BE2C (cell line): ENCODE results near the gene MRPL55.

Experiments
- DNase-seq: peaks from one replicate; pipeline ENCODE4 v3.0.0-alpha.2; 2020
- H3K27me3 ChIP-seq: fragments of 250-450 bp; sonication (Bioruptor Pico); 2 replicates; pipeline ENCODE4 v1.5.1; 2020; ENCODE audit warnings: mild to moderate bottlenecking
- H3K36me3 ChIP-seq: fragments of 250-450 bp; sonication (Bioruptor Pico); 2 replicates; pipeline ENCODE4 v1.5.1; 2020; ENCODE audit warnings: mild to moderate bottlenecking
- H3K4me1 ChIP-seq: fragments of 250-450 bp; sonication (Bioruptor Pico); 2 replicates; pipeline ENCODE4 v1.5.1; 2020
- H3K4me3 ChIP-seq: 2 replicates; pipeline ENCODE4 v1.5.1; 2011; ENCODE audit warnings: low read depth, low read length
- H3K9me3 ChIP-seq: fragments of 250-450 bp; sonication (Bioruptor Pico); 2 replicates; pipeline ENCODE4 v1.5.1; 2020
- TF ChIP-seq, protein P1 (sequence below): IDR thresholded peaks from 2 replicates; pipeline ENCODE4 v1.5.1; 2012; ENCODE audit warnings: mild to moderate bottlenecking, low read depth, low read length

MRPL55 gene

DNA sequence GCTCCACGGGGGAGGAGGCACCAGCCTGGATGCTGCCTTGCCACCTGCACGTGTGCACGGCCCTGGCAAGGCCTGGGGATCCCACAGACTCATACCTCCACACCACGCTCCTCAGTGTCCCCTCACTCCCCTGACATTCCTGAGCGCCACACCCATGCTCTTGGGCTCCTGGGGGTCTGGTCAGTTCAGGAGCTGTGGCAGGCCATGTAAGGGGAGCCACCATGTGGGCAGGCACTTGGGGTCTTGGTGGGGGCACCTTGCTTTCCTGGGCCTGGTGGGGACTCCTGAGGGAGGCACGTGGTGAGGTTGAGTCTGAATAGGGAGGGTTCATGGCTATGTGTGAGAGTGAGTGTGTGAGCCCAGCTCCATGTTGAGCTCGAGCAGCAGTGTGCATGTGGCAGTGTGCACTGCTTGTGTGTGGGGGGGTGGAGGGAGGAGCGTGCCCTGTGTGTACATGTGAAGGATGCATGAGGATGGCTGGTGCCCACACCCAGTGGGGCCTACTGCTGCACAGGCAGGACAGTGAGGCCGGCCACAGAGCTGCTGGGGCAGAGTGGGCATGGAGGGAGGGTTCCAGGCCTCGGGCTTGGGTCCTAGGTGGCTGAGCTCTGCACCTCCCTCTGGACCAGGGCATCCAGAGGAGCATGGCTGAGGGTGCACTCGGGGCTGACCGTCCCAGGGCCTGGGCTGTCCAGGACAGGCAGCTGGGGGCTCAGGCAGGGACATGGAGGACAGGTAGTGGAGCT, 42.3 kb upstream of the MRPL55 start:
- Histone ChIP-seq H3K36me3 (peaks cover 3% of the 10 kb centered on the region), H3K4me3 (no peak overlapping the region), H3K9me3 (no peaks in the 10 kb centered on the region), H3K27me3 (no peaks in the 10 kb centered on the region), H3K4me1 (peaks cover 21% of the 10 kb centered on the region)
- TF ChIP-seq, protein P1, sequence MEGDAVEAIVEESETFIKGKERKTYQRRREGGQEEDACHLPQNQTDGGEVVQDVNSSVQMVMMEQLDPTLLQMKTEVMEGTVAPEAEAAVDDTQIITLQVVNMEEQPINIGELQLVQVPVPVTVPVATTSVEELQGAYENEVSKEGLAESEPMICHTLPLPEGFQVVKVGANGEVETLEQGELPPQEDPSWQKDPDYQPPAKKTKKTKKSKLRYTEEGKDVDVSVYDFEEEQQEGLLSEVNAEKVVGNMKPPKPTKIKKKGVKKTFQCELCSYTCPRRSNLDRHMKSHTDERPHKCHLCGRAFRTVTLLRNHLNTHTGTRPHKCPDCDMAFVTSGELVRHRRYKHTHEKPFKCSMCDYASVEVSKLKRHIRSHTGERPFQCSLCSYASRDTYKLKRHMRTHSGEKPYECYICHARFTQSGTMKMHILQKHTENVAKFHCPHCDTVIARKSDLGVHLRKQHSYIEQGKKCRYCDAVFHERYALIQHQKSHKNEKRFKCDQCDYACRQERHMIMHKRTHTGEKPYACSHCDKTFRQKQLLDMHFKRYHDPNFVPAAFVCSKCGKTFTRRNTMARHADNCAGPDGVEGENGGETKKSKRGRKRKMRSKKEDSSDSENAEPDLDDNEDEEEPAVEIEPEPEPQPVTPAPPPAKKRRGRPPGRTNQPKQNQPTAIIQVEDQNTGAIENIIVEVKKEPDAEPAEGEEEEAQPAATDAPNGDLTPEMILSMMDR = no peak
- peak; percentile 12 for DNase-seq

DNA sequence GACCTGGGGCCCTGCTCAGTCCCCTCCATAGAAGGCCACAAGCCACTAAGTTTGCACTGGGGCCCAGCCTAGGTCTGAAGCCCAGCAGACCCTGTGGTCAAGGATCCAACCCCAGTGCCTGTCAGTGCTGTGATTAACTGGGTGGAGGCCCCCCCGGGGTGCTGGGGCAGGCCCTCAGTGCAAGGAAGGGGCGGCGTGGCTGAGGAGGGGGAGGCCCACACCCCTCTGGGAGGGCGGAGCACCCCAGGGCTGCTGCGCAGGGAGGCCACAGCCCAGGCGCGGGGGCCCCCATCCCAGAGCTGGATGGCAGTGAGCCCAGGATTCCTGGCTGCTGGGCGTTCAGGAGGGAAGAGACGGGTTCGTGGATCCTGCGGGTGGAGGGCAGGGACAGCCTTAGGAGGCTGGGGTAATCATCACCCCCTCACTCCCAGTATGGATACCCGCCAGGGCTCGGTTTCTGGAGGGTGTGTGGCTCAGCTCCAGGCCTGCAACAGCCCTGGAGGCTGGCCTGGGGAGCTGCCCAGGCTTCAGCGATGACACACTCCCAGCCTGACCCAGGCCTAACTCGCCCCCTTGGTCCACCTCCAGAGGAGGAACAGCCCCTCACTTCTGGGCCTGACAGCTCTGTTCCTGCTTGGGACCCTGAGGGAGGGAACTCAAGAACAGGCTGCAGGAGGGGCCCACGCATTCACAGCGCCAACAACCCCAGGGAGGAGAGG, 41.5 kb upstream of the MRPL55 start:
- Histone ChIP-seq H3K4me3 (no peak overlapping the region), H3K4me1 (peaks cover 21% of the 10 kb centered on the region), H3K36me3 (peaks cover 3% of the 10 kb centered on the region), H3K27me3 (no peaks in the 10 kb centered on the region), H3K9me3 (no peaks in the 10 kb centered on the region)
- peak; percentile 36 for DNase-seq
- TF ChIP-seq, protein P1 = no peak

DNA sequence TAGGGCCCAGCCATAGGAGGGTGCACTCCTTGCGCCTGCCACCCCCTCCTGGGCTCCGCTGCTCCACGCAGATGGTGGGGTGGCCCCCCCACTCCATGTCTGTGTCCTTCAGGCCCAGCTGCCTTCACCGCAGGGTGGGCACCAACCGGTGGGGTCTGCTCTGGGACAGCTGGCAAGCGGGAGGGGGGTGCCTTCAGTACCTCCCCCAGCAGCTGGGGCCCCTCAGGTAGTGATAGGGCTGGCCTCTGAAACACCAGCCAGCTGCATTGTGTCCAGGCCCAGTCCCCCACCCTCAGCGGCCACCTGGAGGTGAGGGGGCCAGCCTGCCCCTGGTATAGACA, 41.0 kb upstream of the MRPL55 start:
- H3K9me3 ChIP-seq = no peaks in the 10 kb centered on the region
- H3K27me3 ChIP-seq = no peaks in the 10 kb centered on the region
- H3K4me3 ChIP-seq = no peak overlapping the region
- peaks cover 21% of the 10 kb centered on the region for H3K4me1 ChIP-seq
- DNase-seq = peak; percentile 14
- H3K36me3 ChIP-seq = peaks cover 3% of the 10 kb centered on the region
- TF ChIP-seq, protein P1 = no peak

DNA sequence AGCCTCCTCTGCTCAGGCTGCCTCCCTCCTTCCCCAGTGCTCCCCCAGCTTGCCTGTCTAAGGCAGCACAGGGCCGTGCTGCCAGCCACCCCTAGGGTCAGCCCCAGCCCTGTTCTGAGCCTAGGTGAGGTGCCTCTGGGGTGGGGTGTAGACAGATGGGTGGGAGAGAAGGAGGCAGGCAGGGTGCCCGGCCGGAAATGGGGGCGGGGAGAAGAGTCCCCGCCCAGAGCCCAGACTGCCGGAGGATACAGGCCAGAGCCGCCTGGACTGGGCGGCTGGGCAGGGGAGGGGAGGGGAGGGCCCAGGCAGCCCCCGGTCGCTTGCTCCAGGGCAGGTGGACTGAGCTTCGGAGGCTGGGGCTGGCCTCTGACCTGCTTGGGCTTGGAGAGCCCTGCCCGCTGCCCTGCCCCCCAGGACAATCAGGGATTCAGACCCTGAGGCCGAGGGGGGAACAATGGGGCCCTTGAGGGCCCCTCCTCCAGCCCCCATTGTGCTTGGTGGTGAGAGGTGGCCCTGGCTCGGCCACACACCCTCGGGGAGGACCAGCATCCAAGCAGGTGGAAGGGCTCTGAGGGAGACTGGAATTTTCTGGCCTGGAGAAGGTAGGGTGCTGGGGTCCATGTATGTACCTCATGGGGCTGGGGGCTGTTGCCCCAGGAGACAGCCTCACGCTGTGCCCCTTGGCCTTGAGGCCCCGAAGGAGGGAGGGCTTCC, 40.5 kb upstream of the MRPL55 start, which contains the start of gene GJC2:
GJC2 (plus strand) TSS at position 525 of the 714 bp plus-strand sequence. CDS start 7,829 bp downstream, outside the sequence.
- no peaks in the 10 kb centered on the region for H3K9me3 ChIP-seq
- H3K4me1 ChIP-seq = peaks cover 21% of the 10 kb centered on the region
- peak; percentile 61 for DNase-seq
- TF ChIP-seq, protein P1 = no peak
- no peak within 1 kb of the TSS for H3K4me3 ChIP-seq
- no peaks in the 10 kb centered on the region for H3K27me3 ChIP-seq
- peaks cover 3% of the 10 kb centered on the region for H3K36me3 ChIP-seq

DNA sequence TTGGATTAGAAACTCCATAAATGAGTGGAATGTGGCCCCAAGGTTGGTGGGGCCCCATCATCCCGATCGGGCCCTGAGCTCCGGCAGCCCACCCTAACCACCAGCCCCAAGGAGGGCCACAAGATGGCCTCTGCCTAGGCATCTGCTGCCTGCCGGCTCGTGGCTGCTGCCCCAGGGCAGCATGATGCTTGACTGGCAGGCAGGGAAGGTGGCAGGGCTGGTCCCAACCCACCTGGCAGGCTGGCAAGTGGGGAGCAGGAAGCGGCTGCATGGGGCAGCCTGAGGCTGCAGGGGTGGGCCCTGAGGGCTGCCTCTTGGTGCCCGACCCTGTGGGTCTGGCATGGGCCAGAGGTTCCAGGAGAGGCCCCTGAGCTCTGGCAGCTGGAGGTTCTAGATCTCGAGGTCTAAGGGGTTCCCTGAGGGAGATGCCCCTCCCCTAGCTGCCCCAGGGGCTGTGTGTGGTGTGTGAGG, 39.9 kb upstream of the MRPL55 start:
- TF ChIP-seq, protein P1 = no peak
- DNase-seq = peak; percentile 16
- H3K36me3 ChIP-seq = peaks cover 3% of the 10 kb centered on the region
- H3K4me3 ChIP-seq = no peak overlapping the region
- H3K9me3 ChIP-seq = no peaks in the 10 kb centered on the region
- peaks cover 21% of the 10 kb centered on the region for H3K4me1 ChIP-seq
- no peaks in the 10 kb centered on the region for H3K27me3 ChIP-seq
